HCT116 (cell line): Measurements from ENCODE around the gene NT5C1A. TPM values are rescaled to one million over a fixed set of nuclear protein-coding genes. Genes with fewer than 3 reads are reported as not detected.

ENCODE experiments used
- ATAC-seq: fragments of 200-7000 bp; cut with Tn5 transposase; 2 replicates; pipeline ENCODE4 v1.9.1; 2020; ENCODE audit warnings: mild to moderate bottlenecking, moderate library complexity
- BruUV-seq: library from RNA; stranded (reverse); fragments of 400-500 nt; replicated peaks from 2 replicates; lab custom pipeline; 2021; lab: Mats Ljungman, UMichigan
- CTCF ChIA-PET: fragments of 300-600 bp; sonication (Branson Sonifier 250); formaldehyde crosslinking; loops from one replicate; lab custom pipeline; 2021; ENCODE audit warnings: antibody characterized with exemption; lab: Charles Lee
- POLR2A ChIA-PET: fragments of 300-600, 350-600 bp; sonication (Branson Sonifier 250); formaldehyde crosslinking; loops from one replicate; lab custom pipeline; 2021; ENCODE audit warnings: antibody characterized with exemption; lab: Charles Lee
- RAD21 ChIA-PET, 2 experiments: fragments of 300-600 bp; sonication (Branson Sonifier 250); formaldehyde crosslinking; loops; one replicate each; lab custom pipeline; 2023; ENCODE audit warnings: low total read pairs in 2 of 2; ENCODE audit not compliant: uncharacterized antibody in 2 of 2, unreplicated experiment in 2 of 2, low non-redundant PET in 1 of 2; lab: Charles Lee
- DNase-seq: peaks from one replicate; pipeline ENCODE4 v3.0.0-alpha.2; 2010; ENCODE audit warnings: low read depth, low spot score
- H2AFZ ChIP-seq: fragments of 200-600 bp; shearing (Covaris generic), sonication (generic); 2 replicates; pipeline ENCODE4 v1.6.1; 2017; ENCODE audit warnings: low read depth, mixed run types, mixed read lengths, antibody characterized with exemption, low read length; ENCODE audit not compliant: poor library complexity, severe bottlenecking
- H3K27ac ChIP-seq: 2 replicates; pipeline ENCODE4 v1.5.1; 2012; ENCODE audit warnings: low read depth, low read length
- H3K27me3 ChIP-seq: fragments of 200-600 bp; sonication (generic); 2 replicates; pipeline ENCODE4 v1.6.1; 2016; ENCODE audit warnings: mixed run types, low read length, mixed read lengths; ENCODE audit not compliant: insufficient read depth
- H3K36me3 ChIP-seq, 2 experiments: fragments of 200-500 bp in 1 of 2; fragments of 200-600 bp in 1 of 2; sonication (Bioruptor generic) in 1 of 2; sonication (generic) in 1 of 2; 2 replicates each; pipeline versions ENCODE4 v1.5.1 to v1.6.1; 2014 to 2016; ENCODE audit warnings: low read length in 2 of 2, inconsistent platforms in 1 of 2, mixed read lengths in 1 of 2, mixed run types in 1 of 2; ENCODE audit not compliant: insufficient read depth in 2 of 2, control insufficient read depth in 1 of 2
- H3K4me1 ChIP-seq, 2 experiments: fragments of 200-600 bp in 1 of 2; sonication (generic) in 1 of 2; 2 replicates each; pipeline versions ENCODE4 v1.5.1 to v1.6.1; 2012 to 2017; ENCODE audit warnings: low read length in 2 of 2, inconsistent platforms in 1 of 2, mild to moderate bottlenecking in 1 of 2, mixed read lengths in 1 of 2, mixed run types in 1 of 2, moderate library complexity in 1 of 2; ENCODE audit not compliant: insufficient read depth in 2 of 2, control insufficient read depth in 1 of 2
- H3K4me2 ChIP-seq: fragments of 200-600 bp; sonication (generic); 2 replicates; pipeline ENCODE4 v1.6.1; 2017; ENCODE audit warnings: mixed run types, low read length, mixed read lengths
- H3K4me3 ChIP-seq, 2 experiments: fragments of 200-600 bp in 1 of 2; sonication (generic) in 1 of 2; replicated peaks in 1 of 2; 2 replicates each; pipeline ENCODE4 v1.5.1; 2011 to 2016; ENCODE audit warnings: low read length in 2 of 2, control low read depth in 1 of 2, low read depth in 1 of 2, mild to moderate bottlenecking in 1 of 2, mixed read lengths in 1 of 2, mixed run types in 1 of 2
- H3K79me2 ChIP-seq: fragments of 200-600 bp; sonication (generic); 2 replicates; pipeline ENCODE4 v1.6.1; 2017; ENCODE audit warnings: mild to moderate bottlenecking, mixed run types, low read length, moderate library complexity, mixed read lengths; ENCODE audit not compliant: insufficient read depth
- H3K9ac ChIP-seq: fragments of 200-600 bp; sonication (generic); 2 replicates; pipeline ENCODE4 v1.6.1; 2016; ENCODE audit warnings: low read length, mixed read lengths
- H3K9me2 ChIP-seq: fragments of 200-600 bp; sonication (generic), shearing (Covaris generic); 2 replicates; pipeline ENCODE4 v1.6.1; 2017; ENCODE audit warnings: mixed run types, mild to moderate bottlenecking, moderate library complexity; ENCODE audit not compliant: insufficient read depth
- H3K9me3 ChIP-seq, 2 experiments: fragments of 200-500 bp in 1 of 2; fragments of 200-600 bp in 1 of 2; sonication (Bioruptor generic) in 1 of 2; sonication (generic) in 1 of 2; 2 replicates each; pipeline ENCODE4 v1.6.1; 2014 to 2017; ENCODE audit warnings: low read length in 2 of 2, mixed read lengths in 2 of 2, inconsistent platforms in 1 of 2, low read depth in 1 of 2, mild to moderate bottlenecking in 1 of 2, mixed run types in 1 of 2, moderate library complexity in 1 of 2; ENCODE audit not compliant: control insufficient read depth in 1 of 2, insufficient read depth in 1 of 2
- H4K20me1 ChIP-seq: fragments of 200-600 bp; sonication (generic), shearing (Covaris generic); 2 replicates; pipeline ENCODE4 v1.6.1; 2017; ENCODE audit warnings: mixed run types, mild to moderate bottlenecking, moderate library complexity; ENCODE audit not compliant: insufficient read depth
- CBX3 ChIP-seq: IDR thresholded peaks from 2 replicates; pipeline ENCODE4 v1.6.1; 2012; ENCODE audit warnings: low read depth
- EGR1 ChIP-seq: IDR thresholded peaks from 2 replicates; pipeline ENCODE4 v1.6.1; 2012; ENCODE audit warnings: low read depth
- ELF1 ChIP-seq: IDR thresholded peaks from 2 replicates; pipeline ENCODE4 v1.6.1; 2012; ENCODE audit warnings: low read depth, borderline replicate concordance
- REST ChIP-seq: IDR thresholded peaks from 2 replicates; pipeline ENCODE4 v1.6.1; 2012; ENCODE audit warnings: low read depth
- SIN3A ChIP-seq: IDR thresholded peaks from 2 replicates; pipeline ENCODE4 v1.6.1; 2012; ENCODE audit warnings: low read depth
- YY1 ChIP-seq: IDR thresholded peaks from 2 replicates; pipeline ENCODE4 v1.6.1; 2011; ENCODE audit warnings: low read length, low read depth, moderate library complexity, mild to moderate bottlenecking; ENCODE audit not compliant: insufficient replicate concordance; ENCODE audit errors: extremely low read depth
- ZNF274 ChIP-seq: fragments of 200-500 bp; sonication (Bioruptor generic); IDR thresholded peaks from 2 replicates; pipeline ENCODE4 v1.6.1; 2014; ENCODE audit warnings: mild to moderate bottlenecking, low read depth, low read length, inconsistent platforms
- intact Hi-C: fragments of 100-400 bp; cut with micrococcal nuclease; formaldehyde crosslinking; loops from 2 replicates; pipeline ENCODE4 v1.10.0; 2022
- total RNA-seq: library from RNA; stranded (reverse); gene quantifications from one replicate; pipeline ENCODE4 v1.2.1, GENCODE V29; 2021; ENCODE audit not compliant: unreplicated experiment

Gene NT5C1A
- total RNA-seq, 1 experiment from 2014 or later, result not detected

DNA sequence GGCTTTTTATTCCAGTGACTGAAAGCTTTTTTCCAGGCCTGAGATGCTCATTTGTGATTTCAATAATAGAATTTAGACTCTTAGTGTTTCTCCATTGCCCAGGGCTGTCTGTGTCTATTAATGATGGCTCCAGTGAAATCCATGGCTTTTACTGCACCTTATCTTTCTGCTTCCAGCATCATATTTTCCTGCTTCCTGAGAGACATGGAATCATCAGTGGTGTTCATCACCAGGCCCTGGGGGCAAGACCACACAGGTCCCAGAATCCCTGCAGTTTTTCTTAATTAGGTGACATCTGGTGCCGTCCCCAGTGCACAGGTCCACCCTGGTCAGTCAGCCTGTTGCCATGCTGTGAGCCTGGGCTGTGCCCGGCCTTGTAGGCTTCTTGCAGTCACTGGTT, 15.5 kb downstream of the NT5C1A start:
- Histone ChIP-seq H3K9ac (no peak overlapping the region), H3K27me3 (no peaks in the 10 kb centered on the region), H4K20me1 (no peaks in the 10 kb centered on the region), H2AFZ (no peak overlapping the region), H3K4me3 (no peak overlapping the region), H3K9me3 (no peaks in the 10 kb centered on the region), H3K4me1 (peaks cover 0 to 19% of the 10 kb centered on the region in 2 experiments; a peak in 2 of 4 replicates), H3K79me2 (no peaks in the 10 kb centered on the region), H3K9me2 (no peaks in the 10 kb centered on the region), H3K36me3 (no peaks in the 10 kb centered on the region), H3K27ac (no peak overlapping the region), H3K4me2 (no peak overlapping the region)
- ATAC-seq (no peak), DNase-seq (no peak)
- CTCF ChIA-PET, result interaction anchor here (0.7 to 3.9 kb wide), 3 partner anchors 10 to 50 kb away, joined by 3 to 38 read pairs (median 33); no protein-coding TSS in a partner anchor
- POLR2A ChIA-PET, result no interaction called here
- RAD21 ChIA-PET, result no interaction called here
- intact Hi-C loops, result loop anchor here (5.0 kb wide), 1 partner anchor 66 kb away; no protein-coding TSS in a partner anchor
- TF ChIP-seq SIN3A (no peak), EGR1 (no peak), CBX3 (no peak), ZNF274 (no peak), REST (no peak), ELF1 (no peak), YY1 (no peak)
- no TSS peak for BruUV-seq
